Occipital lobe (tissue), 2 donors: ENCODE data around the gene ANKRD34B. TPM values are rescaled to one million over a fixed set of nuclear protein-coding genes. Genes with fewer than 3 reads are reported as not detected.
"Not testable (repeated sequence)": the region's sequence is repeated elsewhere in the genome, so short reads cannot be mapped to it uniquely, and the experiment has no call there.

Experiments
- DNase-seq: peaks from one replicate; lab custom pipeline; 2025; lab: John Stamatoyannopoulos, UW
- total RNA-seq: library from RNA; depleted of rRNA; stranded (reverse); fragments of >200 nt; gene quantifications from one replicate; pipeline ENCODE4 v1.2.3, GENCODE V29; 2014

The ANKRD34B gene
- 0.16 TPM for total RNA-seq

GRCh38 chr5:80569961-80570786 is at the start of gene ANKRD34B:
Gene ANKRD34B, minus strand, starts transcription at chr5:80570280. Its CDS starts 10,261 bp downstream, at chr5:80560019.
- no peak for DNase-seq

DNA sequence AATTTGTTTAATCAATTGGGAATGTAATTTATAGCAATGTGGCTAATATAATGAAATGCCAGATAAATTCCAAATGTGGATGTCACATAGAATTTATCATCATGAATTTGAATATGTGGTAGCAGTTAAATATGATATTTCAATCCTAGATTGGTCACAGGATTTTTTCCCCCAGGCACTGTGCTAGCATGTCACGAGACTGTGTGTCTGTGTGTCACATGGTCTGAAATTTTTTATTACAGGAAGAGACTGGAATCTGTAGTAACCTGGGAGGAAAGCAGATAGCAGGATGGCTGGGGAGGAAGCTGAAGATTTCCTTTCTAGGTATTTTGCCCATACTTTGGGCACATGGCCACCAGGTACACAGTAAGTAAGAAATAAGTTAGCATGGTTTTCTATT is 49.0 kb upstream of the ANKRD34B start:
- no peak for DNase-seq

DNA sequence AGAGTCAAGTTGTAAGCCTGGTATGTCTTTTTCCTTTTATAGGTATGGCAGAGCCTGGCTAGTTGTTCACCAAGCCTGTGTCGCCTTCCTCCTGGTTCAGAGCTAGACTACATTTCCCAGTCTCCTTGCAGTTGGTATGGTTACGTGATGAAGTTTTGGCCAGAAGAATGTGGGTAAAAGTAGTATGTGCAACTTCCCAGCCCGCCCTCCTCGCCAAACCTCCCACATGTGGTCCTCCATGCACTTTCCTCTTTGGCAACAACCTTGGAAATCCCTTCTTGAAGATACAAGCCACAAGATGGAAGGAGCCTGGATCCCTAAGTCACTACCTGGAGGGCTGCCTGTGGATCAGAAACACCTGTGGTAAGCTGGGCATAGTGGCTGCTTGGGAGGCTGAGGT is 48.4 kb upstream of the ANKRD34B start:
- no peak for DNase-seq

GRCh38 chr5:80615266-80615914 is 45.3 kb upstream of the ANKRD34B start:
- DNase-seq: no peak

- DNase-seq: no peak
These were observed 39.6 kb upstream of the ANKRD34B start for GRCh38 chr5:80609692-80610091.

DNA sequence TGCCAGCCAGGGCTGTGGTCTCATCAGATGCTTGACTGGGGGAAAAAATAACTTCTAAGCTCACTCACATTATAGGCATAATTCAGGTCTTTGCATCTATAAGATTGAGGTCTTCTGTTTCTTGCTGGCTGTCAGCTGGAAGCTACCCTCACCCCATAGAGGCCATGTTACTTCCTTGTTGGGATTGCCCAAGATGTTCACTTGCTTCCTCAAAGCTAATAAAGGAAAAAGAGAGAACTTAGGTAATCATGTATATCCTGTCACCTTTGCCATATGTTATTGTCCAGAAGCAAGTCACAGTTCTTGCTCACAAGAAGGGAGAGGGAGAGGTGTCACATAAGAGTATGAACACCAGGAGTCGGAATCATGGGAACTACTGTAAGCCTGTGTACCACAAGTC is 38.7 kb upstream of the ANKRD34B start:
- no peak for DNase-seq

- no peak for DNase-seq
These were observed 37.8 kb upstream of the ANKRD34B start for GRCh38 chr5:80607832-80608231.

GRCh38 chr5:80607343-80607742 is 37.3 kb upstream of the ANKRD34B start:
- no peak for DNase-seq

- no peak for DNase-seq
These were observed 31.0 kb upstream of the ANKRD34B start for GRCh38 chr5:80600943-80601693.

- no peak for DNase-seq
These were observed 27.4 kb upstream of the ANKRD34B start for GRCh38 chr5:80597500-80597899.

DNA sequence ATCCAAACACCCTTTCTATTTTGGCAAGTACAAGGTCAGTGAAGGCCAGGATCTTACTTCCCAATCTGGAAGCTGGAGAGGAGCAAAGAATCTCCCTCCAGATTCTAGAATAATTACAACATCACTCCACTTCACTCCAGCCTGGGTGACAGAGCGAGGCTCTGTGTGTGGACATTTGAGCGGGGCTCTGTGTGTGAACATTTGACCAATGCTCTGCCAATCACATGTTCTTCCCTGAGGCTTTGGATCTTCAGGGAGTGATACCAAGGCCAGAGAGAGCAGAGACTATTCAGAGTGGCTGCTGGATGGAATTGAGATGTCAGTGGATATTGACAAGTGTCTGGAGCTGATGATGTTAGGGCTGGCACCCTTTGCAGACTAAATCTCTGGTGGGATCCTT is 24.7 kb upstream of the ANKRD34B start:
- no peak for DNase-seq

- DNase-seq: no peak
These were observed 22.7 kb upstream of the ANKRD34B start for GRCh38 chr5:80592761-80593160.

DNA sequence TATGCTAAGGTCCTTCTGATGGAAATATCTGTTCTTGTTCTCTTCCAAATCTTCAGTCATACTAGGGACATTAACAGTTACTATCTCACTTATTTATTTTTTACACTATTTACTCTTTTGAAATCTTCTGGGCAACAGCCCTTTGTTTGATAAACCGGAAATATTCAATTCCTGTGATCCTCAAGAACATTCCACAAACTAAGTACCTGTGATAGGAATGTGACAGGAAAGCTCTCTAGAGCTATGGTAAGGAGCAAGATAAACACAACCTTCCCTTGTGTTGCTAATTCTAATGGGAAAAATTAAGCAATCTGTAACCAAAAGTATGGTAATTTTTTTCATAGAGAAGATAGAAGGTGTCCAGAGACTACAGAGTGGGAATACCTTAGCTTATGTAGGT is 22.0 kb upstream of the ANKRD34B start:
- no peak for DNase-seq

DNA sequence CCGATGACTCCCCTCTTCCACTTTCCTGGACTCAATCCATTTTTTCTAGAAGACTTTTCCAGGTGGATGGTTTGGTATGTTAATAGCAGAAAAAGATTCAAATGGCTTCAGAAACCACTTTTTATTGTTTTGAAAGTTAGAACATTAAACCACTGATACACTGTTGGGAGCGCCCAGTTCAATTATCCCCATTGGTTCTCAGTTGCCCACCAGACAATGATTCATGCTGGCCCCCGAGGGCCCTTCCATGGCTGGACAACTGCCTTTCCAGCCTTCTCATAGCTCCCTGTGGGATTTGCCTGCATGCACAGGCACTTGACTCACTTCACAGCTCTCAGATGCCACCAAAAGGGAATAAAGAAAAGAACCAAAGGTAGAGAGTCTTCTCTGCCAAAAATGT is 21.3 kb upstream of the ANKRD34B start:
- DNase-seq: no peak

DNA sequence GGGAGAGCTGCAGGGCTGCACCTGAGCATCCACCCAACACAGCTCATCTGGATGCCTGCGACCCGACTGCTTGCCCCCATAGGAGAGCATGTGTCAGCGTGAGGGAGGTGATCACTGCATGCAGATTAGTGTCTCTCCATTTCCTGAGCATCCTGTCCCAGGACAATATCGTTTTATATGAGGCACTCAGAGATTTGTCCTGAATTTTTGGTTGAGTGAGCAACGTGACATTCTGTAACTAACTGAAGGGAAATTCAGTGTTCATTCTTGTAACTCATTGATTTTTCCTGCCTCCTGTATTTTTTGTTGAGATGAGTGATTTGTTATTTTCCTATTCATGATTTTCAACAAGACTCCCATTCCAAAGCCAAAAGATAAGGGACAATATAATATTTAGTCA is 20.7 kb upstream of the ANKRD34B start:
- DNase-seq: no peak

- DNase-seq: no peak
These were observed 18.9 kb upstream of the ANKRD34B start for GRCh38 chr5:80588858-80589540.

DNA sequence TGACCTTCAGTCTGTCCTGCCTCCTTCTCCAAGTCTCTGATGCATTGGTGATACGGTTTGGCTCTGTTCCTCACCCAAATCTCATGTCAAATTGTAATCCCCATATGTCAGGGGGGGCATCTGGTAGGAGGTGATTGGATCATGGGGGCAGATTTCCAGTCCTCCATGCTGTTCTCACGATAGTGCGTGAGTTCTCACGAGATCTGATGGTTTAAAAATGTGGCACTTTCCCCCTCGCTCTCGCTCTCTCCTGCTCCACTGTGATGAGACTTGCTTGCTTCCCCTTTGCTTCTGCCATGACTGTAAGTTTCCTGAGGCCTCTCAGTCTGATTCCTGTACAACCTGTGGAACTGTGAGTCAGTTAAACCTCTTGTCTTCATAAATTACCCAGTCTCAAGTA is 14.7 kb upstream of the ANKRD34B start:
- no peak for DNase-seq

- DNase-seq: not testable (repeated sequence)
These were observed 10.2 kb upstream of the ANKRD34B start for GRCh38 chr5:80580291-80580690.

- no peak for DNase-seq
These were observed 9.0 kb upstream of the ANKRD34B start for GRCh38 chr5:80579050-80579449.

DNA sequence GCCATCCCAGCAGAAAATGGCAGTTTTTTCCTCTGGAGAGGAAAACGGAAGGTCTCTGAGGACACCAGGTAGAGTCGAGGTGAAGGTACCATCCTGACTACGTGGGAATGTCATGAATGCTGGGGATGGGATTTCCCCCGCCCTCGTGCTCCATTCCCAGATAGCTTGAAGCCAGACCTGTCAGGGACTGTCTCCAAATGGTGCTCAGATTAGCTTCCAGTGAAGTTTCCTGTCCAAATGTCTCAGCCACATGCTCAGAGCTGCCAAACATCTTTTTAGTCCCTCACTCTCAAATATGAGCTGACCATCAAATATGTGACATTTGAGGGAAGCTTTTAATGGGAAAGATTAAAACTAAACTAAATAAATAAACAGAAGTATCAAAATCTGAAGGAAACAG is 7.6 kb upstream of the ANKRD34B start:
- no peak for DNase-seq

DNA sequence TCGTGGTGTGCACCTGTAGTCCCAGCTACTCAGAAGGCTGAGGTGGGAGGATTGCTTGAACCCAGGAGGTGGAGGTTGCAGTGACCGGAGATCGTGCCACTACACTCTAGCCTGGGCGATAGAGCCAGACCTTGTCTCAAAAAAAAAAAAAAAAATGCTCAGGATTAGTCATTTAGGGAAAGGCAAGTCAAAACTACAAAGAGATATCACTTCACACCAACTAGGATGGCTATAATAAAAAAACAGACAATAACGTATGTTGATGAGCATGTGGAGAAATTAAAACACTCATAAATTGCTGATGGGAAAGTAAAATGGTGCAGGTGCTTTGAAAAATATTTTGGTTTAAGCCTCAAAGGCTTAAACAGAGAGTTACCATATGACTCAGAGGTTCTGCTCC is 6.3 kb upstream of the ANKRD34B start:
- no peak for DNase-seq

DNA sequence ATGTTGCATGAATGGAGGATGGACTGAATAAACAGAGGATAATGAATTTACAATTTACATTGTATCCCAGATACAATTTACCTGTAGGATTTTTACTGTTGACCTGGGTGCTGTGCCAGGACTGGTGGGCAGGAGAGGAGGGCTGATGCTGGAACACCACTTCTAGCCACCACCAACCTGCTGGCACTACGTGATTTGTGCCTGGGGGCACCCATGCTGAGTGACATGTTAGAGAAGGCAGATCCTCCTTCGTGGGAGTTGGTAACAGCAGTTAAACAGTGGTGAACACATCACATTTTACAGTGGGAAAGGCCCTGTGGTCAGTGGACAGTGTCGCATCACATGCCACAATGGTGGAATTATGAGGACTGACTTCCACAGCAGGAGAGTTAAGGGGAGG is 3.0 kb upstream of the ANKRD34B start:
- DNase-seq: no peak
